SW480 (cell line): ENCODE measurements around the gene IMMP2L.
A peak's percentile ranks its signal among the peaks of the same experiment; 100 is the strongest.

Experiments
- DNase-seq: peaks from one replicate; pipeline ENCODE4 v3.0.0-alpha.2; 2016; ENCODE audit warnings: low spot score

IMMP2L gene

DNA sequence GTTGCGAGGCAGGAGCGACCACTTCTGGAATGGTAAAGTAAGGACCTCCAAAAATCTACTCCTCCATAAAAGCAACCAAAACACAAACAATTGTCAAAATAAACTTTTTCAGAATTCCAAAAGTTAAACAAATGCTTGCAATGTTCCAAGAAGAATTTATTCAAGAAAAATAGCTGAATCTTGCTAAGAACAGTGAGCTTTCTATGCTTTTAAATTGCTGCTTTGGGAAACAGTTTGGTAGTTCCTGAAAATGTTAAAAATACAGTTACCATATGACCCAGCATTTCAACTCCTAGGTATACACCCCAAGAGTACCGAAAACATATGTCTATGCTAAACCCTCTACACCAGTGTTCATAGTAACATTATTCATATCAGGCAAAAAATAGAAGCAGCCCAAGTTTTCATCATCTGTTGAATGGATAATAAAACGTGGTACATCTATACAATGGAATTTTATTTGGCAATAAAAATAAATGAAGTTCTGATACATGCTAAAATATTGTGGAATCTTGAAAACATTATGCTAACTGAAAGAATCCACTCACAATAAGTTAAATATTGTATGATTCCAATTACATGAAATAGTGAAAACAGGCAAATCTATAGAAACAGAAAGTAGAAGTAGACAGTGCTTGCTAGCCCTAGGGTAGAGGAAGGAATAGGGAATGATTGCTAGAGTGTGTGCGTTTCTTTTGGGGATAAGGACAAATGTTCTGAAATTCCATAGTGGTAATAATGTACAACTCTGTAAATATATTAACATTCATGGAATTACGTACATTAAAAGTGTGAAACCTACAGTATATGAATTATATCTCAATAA is 414.4 kb downstream of the IMMP2L start:
- no peak for DNase-seq

GRCh38 chr7:111146136-111146535 is 416.2 kb downstream of the IMMP2L start:
- DNase-seq, result no peak

DNA sequence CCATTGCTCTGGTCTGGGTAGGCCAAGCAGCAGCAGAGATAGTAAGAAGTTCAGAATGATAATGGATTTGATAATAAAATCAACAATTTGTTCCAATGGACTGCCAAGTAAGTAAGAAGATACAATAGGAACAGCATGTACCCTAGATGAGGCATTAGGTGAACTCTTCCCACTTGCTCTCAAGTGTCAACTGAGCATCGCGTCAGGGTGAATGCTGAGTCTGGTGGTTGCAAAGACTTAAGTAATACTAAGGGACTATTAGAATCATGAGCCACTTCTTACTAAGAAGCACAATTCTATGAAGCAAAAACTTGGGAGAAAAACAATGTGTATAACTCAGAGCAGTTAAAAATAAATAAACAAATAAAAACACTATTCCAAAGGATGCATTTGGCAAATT is 416.8 kb downstream of the IMMP2L start:
- DNase-seq, result no peak

DNA sequence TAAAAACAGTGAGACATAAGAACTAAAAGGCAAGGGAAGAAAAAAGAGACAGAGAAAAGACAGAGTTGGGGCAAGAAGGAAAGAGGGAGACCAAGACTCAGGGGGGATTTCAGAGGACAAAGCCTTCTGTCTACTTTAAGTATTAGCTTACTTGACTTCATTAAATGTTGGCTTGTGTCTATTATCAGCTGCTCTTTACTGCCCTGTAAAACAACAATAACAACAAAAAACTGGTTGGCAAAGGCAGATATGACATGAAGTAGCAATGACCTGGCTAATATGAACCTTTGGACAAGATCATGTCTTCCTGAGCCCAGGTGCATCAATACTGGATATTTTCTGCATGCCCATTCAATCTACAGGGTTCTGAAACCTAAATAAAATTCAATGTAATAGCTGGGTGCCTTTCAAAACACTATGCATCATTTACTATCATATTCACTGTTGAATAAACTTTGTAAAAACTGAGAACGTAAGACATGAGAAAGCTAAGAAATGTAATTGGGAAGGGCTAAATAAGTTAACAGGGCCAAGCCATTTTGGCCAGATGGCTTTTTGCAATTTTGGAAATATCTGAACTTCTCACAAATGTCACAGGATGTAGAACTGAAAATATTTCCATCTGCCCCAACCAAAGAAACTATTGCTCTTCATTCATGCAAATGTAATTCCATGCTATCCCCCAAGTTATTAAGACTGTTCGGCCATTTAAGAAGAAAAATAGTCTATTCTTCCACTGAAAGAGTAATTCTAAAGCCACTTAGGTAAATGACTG is 422.0 kb downstream of the IMMP2L start:
- no peak for DNase-seq

DNA sequence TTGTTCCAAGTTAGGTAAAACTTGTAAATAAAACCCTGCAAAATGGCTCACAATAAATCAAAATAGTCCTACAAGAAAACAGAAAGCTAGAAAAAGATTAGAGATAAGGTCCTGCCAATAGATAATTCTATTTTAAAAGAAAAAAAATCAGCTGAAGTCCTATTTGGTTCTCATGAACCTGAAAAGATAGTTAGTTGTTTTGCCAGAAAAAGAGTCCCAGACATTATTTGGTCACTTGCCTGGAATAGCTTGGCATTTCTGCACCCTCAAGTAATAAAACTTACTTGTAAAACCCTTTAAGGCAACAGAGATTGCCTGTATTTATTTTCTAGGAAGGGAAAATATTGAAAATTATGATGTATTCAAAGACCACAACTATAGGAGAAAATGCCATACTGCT is 423.7 kb downstream of the IMMP2L start:
- DNase-seq, result no peak

GRCh38 chr7:111138193-111138569 is 424.1 kb downstream of the IMMP2L start:
- DNase-seq, result peak; percentile 55

DNA sequence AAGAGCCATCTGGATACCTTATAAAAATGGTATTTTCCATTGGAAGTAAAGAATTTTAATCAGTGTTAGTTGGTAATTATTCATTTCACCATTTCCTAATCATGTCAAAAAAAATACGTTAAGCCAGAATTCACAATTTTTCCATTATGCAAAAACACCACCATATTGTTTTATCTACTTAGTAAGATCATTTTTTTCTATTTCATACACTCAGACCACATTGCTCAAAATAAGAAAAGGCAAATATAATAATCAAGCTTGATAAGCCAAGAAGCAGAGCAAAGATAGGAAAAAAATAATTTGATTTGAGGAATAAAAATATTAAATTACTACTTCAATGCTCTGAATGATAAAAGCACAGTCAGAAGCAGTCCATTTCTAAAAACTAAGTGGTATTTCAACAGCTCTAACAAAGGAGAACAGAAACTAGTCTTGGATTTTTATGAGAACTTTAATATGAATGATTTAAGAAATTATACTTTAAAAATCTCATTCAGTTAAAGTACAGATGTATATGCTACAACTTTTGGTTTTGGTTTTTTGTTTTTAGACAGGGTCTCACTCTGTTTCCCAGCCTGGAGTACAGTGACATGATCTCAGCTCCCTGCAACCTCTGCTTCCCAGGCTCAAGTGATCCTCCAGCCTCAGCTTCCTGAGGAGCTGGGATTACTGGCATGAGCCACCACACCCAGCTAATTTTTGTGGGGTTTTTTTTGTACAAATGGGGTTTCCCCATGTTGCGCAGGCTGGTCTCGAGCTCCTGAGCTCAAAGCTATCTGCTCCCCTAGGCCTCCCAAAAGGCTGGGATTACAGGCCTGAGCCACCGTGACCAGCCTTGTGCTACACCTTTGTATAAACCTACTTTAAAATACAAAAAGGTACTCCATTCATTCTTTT is 424.7 kb downstream of the IMMP2L start:
- DNase-seq, result no peak

- no peak for DNase-seq
These were observed 429.5 kb downstream of the IMMP2L start for GRCh38 chr7:111132833-111133232.

DNA sequence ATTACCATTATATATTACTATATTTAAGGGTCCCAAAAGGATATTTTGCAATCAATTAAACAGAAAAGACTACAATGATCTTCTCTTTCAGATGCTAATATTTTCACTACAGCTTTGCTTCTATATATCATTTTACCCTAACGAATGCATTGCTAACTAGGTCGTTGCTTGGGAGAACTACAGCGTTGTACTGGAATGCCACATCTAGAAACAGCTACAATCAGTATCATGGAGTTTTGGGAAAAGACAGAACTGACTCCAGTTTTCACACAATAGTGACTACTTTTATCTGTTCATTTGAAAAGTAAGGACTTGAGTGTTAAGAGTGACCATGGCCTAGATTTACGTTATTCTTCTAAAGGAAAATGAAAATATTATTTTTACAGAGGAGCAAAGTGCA is 432.9 kb downstream of the IMMP2L start:
- no peak for DNase-seq

DNA sequence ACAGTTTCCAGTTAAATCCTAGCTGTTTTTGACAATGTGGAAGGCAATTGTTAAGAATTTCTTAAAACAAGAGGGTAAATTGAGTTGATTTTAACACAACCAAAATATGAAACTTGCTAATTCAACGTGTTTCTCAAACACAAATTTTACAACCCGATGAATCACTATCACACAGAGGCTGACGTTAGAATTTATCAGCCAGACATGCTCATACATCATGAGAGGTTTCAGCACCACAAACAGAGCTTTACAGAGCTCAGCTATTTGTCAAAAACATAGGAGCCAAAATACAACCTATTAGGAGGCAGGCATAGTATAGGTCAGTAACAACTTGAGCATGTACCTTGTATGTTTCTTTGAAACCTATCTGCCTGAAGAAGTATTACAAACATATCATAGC is 435.3 kb downstream of the IMMP2L start:
- DNase-seq, result peak; percentile 3

- DNase-seq, result no peak
These were observed 446.3 kb downstream of the IMMP2L start for GRCh38 chr7:111115966-111116365.

DNA sequence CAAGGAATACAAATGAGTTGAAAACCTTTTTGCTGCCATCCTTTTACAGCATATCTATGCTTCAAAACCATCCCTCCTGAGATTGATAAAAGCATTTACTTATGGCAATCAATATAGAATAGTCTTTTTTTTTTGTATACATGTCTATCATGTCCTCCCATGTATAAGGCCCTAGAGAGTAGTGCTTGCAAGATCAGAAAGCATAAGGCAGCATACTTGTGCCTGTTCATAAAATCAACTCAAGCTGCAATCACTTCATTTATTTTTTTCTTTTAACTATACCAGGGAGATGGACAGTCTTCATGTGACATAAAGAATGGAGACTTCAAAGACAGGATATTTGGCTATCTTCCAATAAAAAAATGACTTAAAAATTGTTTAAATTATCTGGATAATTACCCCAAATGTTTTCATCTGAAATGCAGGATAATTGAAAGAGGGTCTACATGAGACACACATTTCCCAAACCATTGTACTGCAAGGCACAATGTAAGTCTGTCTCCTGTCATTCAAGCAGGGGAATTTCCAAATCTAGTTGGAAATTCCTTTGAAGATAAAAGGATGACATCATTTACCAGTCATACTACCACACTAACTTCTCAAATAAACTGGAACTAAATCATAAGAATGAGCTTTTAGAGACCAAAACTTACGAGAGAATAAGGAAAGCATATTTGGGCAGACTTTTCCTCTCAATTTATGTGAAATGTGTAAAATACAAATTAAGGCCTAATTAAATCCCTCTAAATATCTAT is 448.9 kb downstream of the IMMP2L start:
- peak; percentile 27 for DNase-seq

GRCh38 chr7:111112439-111112838 is 449.9 kb downstream of the IMMP2L start:
- DNase-seq, result no peak

DNA sequence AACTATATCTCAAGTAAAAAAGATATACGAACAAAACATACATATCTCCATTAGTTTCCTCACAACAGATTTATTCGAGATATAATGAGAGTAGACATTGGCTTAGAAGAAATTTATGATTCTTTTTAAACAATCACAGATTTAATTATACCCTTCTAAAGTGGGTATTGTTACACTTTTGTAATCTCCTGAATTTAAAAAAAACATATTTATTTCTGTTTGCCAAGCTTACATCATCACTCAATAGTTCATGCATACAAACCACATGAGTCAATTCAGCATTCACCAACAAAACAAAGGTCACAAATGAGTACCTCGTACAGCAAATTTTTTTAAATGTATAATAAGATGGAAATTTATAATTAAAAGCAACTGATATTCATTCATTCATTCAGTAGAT is 453.8 kb downstream of the IMMP2L start:
- peak; percentile 11 for DNase-seq

DNA sequence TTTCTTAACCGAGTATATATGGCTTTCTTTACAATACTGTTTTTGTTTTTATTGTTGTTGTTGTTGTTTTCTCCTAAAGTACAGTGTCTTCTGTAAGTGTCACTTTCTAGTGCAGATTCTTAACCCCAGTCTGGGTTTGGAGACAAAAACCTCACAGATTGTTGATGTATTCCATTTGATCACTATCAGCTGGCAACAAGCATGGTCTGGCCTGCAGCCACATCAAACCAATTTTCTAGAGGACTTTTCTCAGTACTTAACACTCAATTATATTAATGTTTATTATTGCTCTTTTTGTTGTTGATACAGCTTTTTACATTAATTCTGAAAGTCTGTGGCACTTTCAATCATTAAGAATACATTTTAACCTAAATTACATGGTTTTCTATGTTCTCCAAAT is 454.3 kb downstream of the IMMP2L start:
- no peak for DNase-seq

DNA sequence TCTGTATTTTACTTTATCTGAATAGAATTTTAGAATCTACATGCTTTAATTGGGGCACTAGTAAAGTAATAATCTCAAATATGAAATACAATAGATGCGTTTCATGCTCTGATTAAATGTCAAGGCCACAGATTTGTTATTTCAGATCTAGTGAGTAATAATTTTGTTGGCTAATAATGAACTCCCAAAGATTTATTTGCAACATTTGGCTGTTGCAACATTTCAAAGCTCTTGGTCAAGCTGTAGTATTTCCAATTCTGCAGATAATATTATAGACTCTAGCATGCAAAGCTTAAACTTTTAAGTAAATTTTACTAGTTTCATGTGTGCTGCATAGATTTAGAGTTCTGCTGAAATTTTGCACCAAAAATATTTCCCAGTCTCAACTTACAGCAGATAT is 454.7 kb downstream of the IMMP2L start:
- no peak for DNase-seq

- DNase-seq, result no peak
These were observed 457.0 kb downstream of the IMMP2L start for GRCh38 chr7:111105269-111105668.

GRCh38 chr7:111104710-111105109 is 457.6 kb downstream of the IMMP2L start:
- DNase-seq, result no peak

DNA sequence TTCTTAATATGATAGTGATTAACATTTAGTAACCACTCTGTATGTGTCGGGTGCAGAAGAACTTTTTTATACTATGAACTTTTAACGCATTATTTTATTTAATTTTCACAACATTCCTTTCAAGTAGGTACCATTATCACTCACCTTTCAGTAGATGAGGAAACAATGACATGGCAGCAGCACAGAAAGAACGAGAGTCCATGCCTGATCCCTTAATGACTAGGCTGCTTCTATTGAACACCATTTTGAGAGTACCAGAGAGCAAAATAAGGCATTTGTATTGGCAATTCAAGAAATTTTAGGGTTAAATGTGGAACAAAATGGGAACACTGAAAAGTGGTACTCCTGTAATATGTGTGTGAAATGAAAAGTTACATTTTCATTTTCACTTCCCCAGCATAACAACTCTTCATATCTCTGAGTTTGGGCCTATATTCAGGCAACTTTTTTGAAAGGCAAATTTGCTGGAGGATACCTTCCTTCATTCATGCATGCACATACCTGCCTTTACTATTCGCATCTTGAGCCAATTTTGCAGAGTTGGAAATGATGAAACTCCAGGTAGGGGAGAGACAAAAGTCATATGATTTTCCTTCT is 458.5 kb downstream of the IMMP2L start:
- DNase-seq, result no peak

DNA sequence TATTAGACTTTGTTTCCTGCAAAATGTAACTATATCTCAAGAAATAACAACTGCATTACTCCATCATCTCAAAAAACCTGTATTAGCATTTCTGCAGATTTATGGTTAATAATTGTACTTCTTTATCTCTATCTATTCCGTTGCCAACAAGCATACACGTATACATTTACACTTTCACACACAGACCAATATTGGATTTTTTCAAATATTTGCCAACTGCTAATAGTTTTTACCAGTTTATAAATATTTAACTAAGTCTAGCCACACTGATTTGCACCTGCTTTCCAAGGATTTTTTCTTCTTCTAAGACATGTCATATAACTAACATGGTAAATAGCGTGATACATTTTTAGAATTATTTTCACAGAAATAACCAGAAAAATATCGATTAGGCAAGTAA is 459.2 kb downstream of the IMMP2L start:
- no peak for DNase-seq
